Keratinocyte (primary cell): ENCODE results near the gene NR3C2. TPM values are rescaled to one million over a fixed set of nuclear protein-coding genes. Genes with fewer than 3 reads are reported as not detected.
"Not testable (repeated sequence)": the region's sequence is repeated elsewhere in the genome, so short reads cannot be mapped to it uniquely, and the experiment has no call there.

Experiments used
- DNase-seq: peaks from one replicate; pipeline ENCODE4 v3.0.0-alpha.2; 2011; ENCODE audit warnings: low read depth, missing footprints, low spot score
- FAIRE-seq: peaks from 2 replicates; lab custom pipeline; 2011; peaks lifted over from hg19 to GRCh38; lab: Jason Lieb, UNC
- H2AFZ ChIP-seq: 2 replicates; pipeline ENCODE4 v1.6.0; 2012; ENCODE audit warnings: low read length, control low read depth, inconsistent platforms; ENCODE audit not compliant: control insufficient read depth
- H3K27ac ChIP-seq: 2 replicates; pipeline ENCODE4 v1.5.1; 2011; ENCODE audit warnings: low read length; ENCODE audit not compliant: control insufficient read depth, insufficient read depth
- H3K27me3 ChIP-seq: 3 replicates; pipeline ENCODE4 v1.6.0; 2011; ENCODE audit warnings: low read length; ENCODE audit not compliant: control insufficient read depth, insufficient read depth; ENCODE audit errors: extremely low read depth
- H3K36me3 ChIP-seq, 2 experiments: 2 replicates in 1 of 2; 3 replicates in 1 of 2; pipeline ENCODE4 v1.5.1; 2011; ENCODE audit warnings: low read length in 2 of 2, mild to moderate bottlenecking in 1 of 2; ENCODE audit not compliant: control insufficient read depth in 2 of 2, insufficient read depth in 2 of 2; ENCODE audit errors: extremely low read depth in 1 of 2
- H3K4me1 ChIP-seq: 3 replicates; pipeline ENCODE4 v1.5.1; 2011; ENCODE audit warnings: low read length; ENCODE audit not compliant: control insufficient read depth, insufficient read depth; ENCODE audit errors: extremely low read depth
- H3K4me2 ChIP-seq: 3 replicates; pipeline ENCODE4 v1.6.0; 2011; ENCODE audit warnings: low read depth, low read length; ENCODE audit not compliant: control insufficient read depth, insufficient read depth; ENCODE audit errors: extremely low read depth
- H3K4me3 ChIP-seq, 3 experiments: fragments of 200-600 bp in 1 of 3; sonication (generic) in 1 of 3; 2 replicates in 2 of 3; 3 replicates in 1 of 3; pipeline ENCODE4 v1.5.1; 2011 to 2016; ENCODE audit warnings: low read length in 3 of 3, mild to moderate bottlenecking in 3 of 3, control low read depth in 2 of 3, inconsistent platforms in 1 of 3, low read depth in 1 of 3, mixed read lengths in 1 of 3, mixed run types in 1 of 3, moderate library complexity in 1 of 3; ENCODE audit not compliant: control insufficient read depth in 2 of 3, insufficient read depth in 2 of 3; ENCODE audit errors: extremely low read depth in 1 of 3
- H3K79me2 ChIP-seq: 2 replicates; pipeline ENCODE4 v1.6.0; 2012; ENCODE audit warnings: low read length; ENCODE audit not compliant: control insufficient read depth, insufficient read depth
- H3K9ac ChIP-seq: 3 replicates; pipeline ENCODE4 v1.6.0; 2011; ENCODE audit warnings: low read length; ENCODE audit not compliant: control insufficient read depth, insufficient read depth; ENCODE audit errors: extremely low read depth
- H3K9me1 ChIP-seq: 3 replicates; pipeline ENCODE4 v1.6.0; 2011; ENCODE audit warnings: low read length; ENCODE audit not compliant: control insufficient read depth, insufficient read depth; ENCODE audit errors: extremely low read depth
- H3K9me3 ChIP-seq: 2 replicates; pipeline ENCODE4 v1.5.1; 2012; ENCODE audit warnings: low read depth, low read length; ENCODE audit not compliant: control insufficient read depth
- H4K20me1 ChIP-seq: 3 replicates; pipeline ENCODE4 v1.6.0; 2011; ENCODE audit warnings: low read length; ENCODE audit not compliant: control insufficient read depth, insufficient read depth; ENCODE audit errors: extremely low read depth
- CTCF ChIP-seq, 3 experiments: IDR thresholded peaks in 1 of 3; conservative IDR thresholded peaks in 1 of 3; optimal IDR thresholded peaks in 1 of 3; 2 replicates in 2 of 3; 3 replicates in 1 of 3; pipeline versions ENCODE3 to v1.5.1; 2011; ENCODE audit warnings: low read length in 3 of 3, mild to moderate bottlenecking in 3 of 3, moderate library complexity in 2 of 3, control low read depth in 1 of 3, inconsistent platforms in 1 of 3; ENCODE audit not compliant: insufficient read depth in 2 of 3; ENCODE audit errors: extremely low read depth in 1 of 3
- EZH2 ChIP-seq: IDR thresholded peaks from one replicate; pipeline ENCODE4 v1.6.1; 2012; ENCODE audit warnings: inconsistent platforms, mild to moderate bottlenecking, low read length, moderate library complexity
- dilution Hi-C: fragments of 300-500 bp; cut with MboI; formaldehyde crosslinking; loops from one replicate; pipeline ENCODE4 v1.7.0; 2020; ENCODE audit warnings: low sequenced_read_pairs; ENCODE audit not compliant: extremely low pct_ligation_motif_present
- polyA plus RNA-seq, 5 experiments: library from polyadenylated mRNA; depleted of rRNA in 3 of 5; stranded (reverse) in 3 of 5; stranded (forward) in 1 of 5; unstranded in 1 of 5; fragments of >200 nt; gene quantifications; 1 replicate in 1 of 5; 2 replicates in 3 of 5; 3 replicates in 1 of 5; pipeline versions ENCODE4 v1.2.1 to v1.2.3, GENCODE V29; 2011 to 2012; ENCODE audit warnings: missing spikeins in 2 of 5, low read depth in 1 of 5, low replicate concordance in 1 of 5

NR3C2 gene
- polyA plus RNA-seq, 1 donor (not counting 4 experiments of a cell fraction or from before 2014, with no cell fraction given) = 1.5 TPM

DNA sequence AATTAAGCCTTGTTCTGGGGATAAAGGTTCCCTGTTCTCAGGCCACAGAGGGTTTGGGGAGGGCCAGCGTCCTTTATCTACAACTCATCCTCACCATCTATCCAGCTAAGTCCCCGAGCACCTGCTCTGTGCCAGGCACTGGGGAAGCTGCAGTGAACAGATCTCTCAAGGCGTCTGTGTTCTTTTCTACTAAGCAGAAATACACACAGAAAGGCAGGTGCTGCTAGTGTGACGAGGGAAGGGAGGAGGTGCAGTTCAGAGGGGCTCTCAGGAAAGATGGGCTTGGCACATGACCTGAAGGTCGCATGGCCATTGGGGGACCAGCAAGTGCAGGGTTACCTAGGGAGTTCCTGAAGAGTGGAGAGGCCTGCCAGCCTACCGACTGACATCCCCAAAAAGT is 352.2 kb downstream of the NR3C2 start:
- Histone ChIP-seq H3K9me1 (no peaks in the 10 kb centered on the region), H3K9me3 (no peaks in the 10 kb centered on the region), H3K27ac (no peak overlapping the region), H3K36me3 (no peaks in the 10 kb centered on the region), H3K79me2 (no peaks in the 10 kb centered on the region), H3K27me3 (no peaks in the 10 kb centered on the region), H3K4me1 (no peaks in the 10 kb centered on the region), H3K4me3 (no peak overlapping the region), H2AFZ (no peak overlapping the region), H3K9ac (no peak overlapping the region), H4K20me1 (no peaks in the 10 kb centered on the region), H3K4me2 (no peak overlapping the region)
- TF ChIP-seq EZH2 = no peak
- no peak for TF ChIP-seq CTCF (optimal IDR thresholded peaks at IDR 0.05 in 1 of 3, IDR thresholded peaks at IDR 0.05 in 1 of 3, conservative IDR thresholded peaks at IDR 0.05 in 1 of 3; ENCODE audit: extremely low read depth in 1 of 3, insufficient read depth in 2 of 3, low read length in 3 of 3)
- dilution Hi-C loops = no loop called here
- FAIRE-seq (no peak), DNase-seq (no peak)

DNA sequence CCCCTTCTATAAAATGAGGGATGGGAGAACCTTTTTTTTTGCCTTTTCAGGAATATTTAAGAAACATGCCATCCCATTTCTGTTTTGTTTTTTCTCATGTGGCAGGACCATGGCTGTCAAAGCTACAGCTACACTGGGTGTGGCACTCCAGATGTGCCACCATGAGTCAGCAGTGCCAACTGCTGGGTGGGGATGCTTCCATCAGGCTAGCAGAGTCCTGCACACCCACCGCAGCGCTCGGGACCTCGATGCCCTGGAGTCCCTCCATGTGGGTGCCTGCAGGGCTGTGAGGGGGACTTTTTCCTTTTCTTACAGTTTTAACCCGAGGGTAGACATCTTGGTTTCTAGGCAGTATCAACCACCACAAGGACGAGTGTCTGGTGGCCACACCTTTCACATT is 352.6 kb downstream of the NR3C2 start:
- H3K36me3 ChIP-seq = no peaks in the 10 kb centered on the region
- no peaks in the 10 kb centered on the region for H3K79me2 ChIP-seq
- H3K4me1 ChIP-seq = no peaks in the 10 kb centered on the region
- no peak overlapping the region for H3K27ac ChIP-seq
- no peaks in the 10 kb centered on the region for H3K9me1 ChIP-seq
- FAIRE-seq (no peak), DNase-seq (no peak)
- H3K4me2 ChIP-seq = no peak overlapping the region
- no peak overlapping the region for H2AFZ ChIP-seq
- no peak overlapping the region for H3K9ac ChIP-seq
- H3K27me3 ChIP-seq = no peaks in the 10 kb centered on the region
- no peaks in the 10 kb centered on the region for H3K9me3 ChIP-seq
- dilution Hi-C loops = no loop called here
- no peaks in the 10 kb centered on the region for H4K20me1 ChIP-seq
- no peak overlapping the region for H3K4me3 ChIP-seq
- no peak for TF ChIP-seq CTCF (optimal IDR thresholded peaks at IDR 0.05 in 1 of 3, IDR thresholded peaks at IDR 0.05 in 1 of 3, conservative IDR thresholded peaks at IDR 0.05 in 1 of 3; ENCODE audit: extremely low read depth in 1 of 3, insufficient read depth in 2 of 3, low read length in 3 of 3)
- no peak for TF ChIP-seq EZH2

DNA sequence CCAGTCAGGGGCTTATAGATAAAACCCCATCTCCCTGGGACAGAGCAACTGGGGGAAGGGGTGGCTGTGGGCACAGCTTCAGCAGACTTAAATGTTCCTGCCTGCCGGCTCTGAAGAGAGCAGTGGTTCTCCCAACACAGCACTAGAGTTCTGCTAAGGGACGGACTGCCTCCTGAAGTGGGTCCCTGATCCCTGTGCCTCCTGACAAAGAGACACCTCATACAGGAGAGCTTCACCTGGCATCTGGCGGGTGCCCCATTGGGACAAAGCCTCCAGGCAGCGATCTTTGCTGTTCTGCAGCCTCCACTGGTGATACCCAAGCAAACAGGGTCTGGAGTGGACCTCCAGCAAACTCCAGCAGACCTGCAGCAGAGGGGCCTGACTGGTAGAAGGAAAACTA is 359.1 kb downstream of the NR3C2 start:
- H3K9me3 ChIP-seq, FAIRE-seq, H3K79me2 ChIP-seq, H3K4me1 ChIP-seq, H3K9me1 ChIP-seq, H2AFZ ChIP-seq, H3K4me2 ChIP-seq, DNase-seq, H4K20me1 ChIP-seq, dilution Hi-C loops, H3K4me3 ChIP-seq, H3K27ac ChIP-seq, H3K36me3 ChIP-seq, H3K9ac ChIP-seq, H3K27me3 ChIP-seq: not testable (repeated sequence)
